GM12892 (cell line): ENCODE results near the gene CDH4.

Experiments used
- POLR2A ChIP-seq: IDR thresholded peaks from 2 replicates; pipeline ENCODE4 v1.6.1; 2011; ENCODE audit warnings: low read depth, low read length, control low read depth
- POLR2AphosphoS5 ChIP-seq: IDR thresholded peaks from 2 replicates; pipeline ENCODE4 v1.6.1; 2011; ENCODE audit warnings: low read depth, low read length, control low read depth

- TF ChIP-seq POLR2A: no peak
- no peak for TF ChIP-seq POLR2AphosphoS5
Observed at GRCh38 chr20:61482901-61483300, 230.8 kb downstream of the CDH4 start.
